GM20431 (cell line): Measurements from ENCODE around the gene CD300E.
"Not testable (repeated sequence)": the region's sequence is repeated elsewhere in the genome, so short reads cannot be mapped to it uniquely, and the experiment has no call there.

ENCODE experiments used
- in situ Hi-C: fragments of 300-500 bp; cut with MseI, MboI; formaldehyde crosslinking; loops from one replicate; pipeline ENCODE4 v1.15.0; 2020; ENCODE audit warnings: low sequenced_read_pairs; ENCODE audit not compliant: unreplicated experiment

The CD300E gene

GRCh38 chr17:74601944-74602572, 21.5 kb downstream of the CD300E start:
- in situ Hi-C loops, result no loop called here

DNA sequence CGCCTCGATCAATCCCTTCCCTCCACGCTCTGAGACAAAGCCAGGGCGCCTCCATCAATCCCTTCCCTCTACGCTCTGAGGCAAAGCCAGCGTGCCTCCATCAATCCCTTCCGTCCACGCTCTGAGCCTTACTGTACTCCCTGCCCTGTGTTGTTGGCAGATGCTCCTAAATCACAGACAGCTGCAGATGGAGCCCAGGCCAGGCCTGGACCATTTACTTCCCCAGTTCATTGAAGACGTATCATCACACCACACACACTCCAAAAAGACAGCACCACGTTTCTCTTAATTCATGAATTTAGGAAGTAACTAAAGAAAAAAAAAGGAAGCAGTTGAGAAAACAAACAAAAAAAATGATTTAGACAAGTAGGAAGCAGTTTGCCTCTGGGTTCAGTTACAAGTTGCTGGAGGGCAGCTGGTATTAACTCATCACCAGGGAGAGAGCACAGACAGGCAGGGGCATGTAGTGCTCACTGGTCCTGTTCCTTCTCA, 24.0 kb downstream of the CD300E start:
- in situ Hi-C loops, result no loop called here

DNA sequence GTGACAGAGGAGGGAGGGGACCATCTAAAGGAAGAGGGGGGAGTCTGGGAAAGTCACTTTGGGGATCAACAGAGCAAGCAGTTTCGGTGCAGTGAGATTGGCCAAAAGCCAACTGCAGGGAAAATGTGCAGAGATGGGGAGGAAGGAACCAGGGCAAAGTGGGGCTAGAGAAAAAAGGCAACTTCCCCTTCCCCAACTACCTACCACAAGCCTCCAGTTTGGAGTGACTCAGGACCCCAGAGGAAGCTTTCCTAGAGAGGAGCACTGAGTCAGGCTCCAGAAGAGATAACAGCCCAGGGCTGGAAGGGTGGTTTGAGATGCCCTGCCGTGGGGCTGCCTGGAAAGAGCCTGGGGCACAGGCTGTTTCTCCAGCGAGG, 24.5 kb downstream of the CD300E start:
- in situ Hi-C loops, result no loop called here

GRCh38 chr17:74598346-74599022, 25.1 kb downstream of the CD300E start:
- in situ Hi-C loops, result no loop called here

- in situ Hi-C loops, result no loop called here
Observed at GRCh38 chr17:74597069-74597790, 26.3 kb downstream of the CD300E start.

- in situ Hi-C loops, result no loop called here
Observed at GRCh38 chr17:74595037-74595750, 28.3 kb downstream of the CD300E start.

- in situ Hi-C loops, result no loop called here
Observed at GRCh38 chr17:74592087-74592990, 31.2 kb downstream of the CD300E start, which contains the start of gene CD300LD. CD300LD (minus strand) TSS chr17:74592283; CDS start chr17:74592202, 81 bp downstream.

GRCh38 chr17:74591503-74591902, 32.0 kb downstream of the CD300E start:
- in situ Hi-C loops, result no loop called here

- in situ Hi-C loops, result no loop called here
Observed at GRCh38 chr17:74585711-74586110, 37.8 kb downstream of the CD300E start.

GRCh38 chr17:74584292-74585060, 39.1 kb downstream of the CD300E start:
- in situ Hi-C loops, result no loop called here

- in situ Hi-C loops, result no loop called here
Observed at GRCh38 chr17:74582633-74583032, 40.9 kb downstream of the CD300E start.

DNA sequence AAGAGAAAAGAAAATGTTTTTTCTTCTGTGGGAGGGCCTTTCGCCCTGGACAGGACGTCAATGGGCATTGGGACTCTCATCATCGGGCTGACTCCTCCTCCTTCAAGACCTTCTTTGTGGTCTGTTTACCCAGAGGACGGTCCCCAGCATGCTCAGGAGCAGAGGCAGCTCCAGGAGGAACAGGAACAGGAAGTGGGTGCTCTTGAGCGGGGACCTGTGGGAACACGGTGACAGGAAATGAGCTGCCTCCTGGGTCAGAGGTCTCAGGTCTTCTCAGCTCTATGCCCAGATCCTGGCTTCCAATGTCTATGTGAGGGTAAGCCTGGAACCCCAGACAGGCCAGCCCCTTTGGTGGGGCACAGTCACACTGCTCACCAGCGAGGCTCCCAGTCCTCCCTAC, 43.6 kb downstream of the CD300E start:
- in situ Hi-C loops, result no loop called here

GRCh38 chr17:74578979-74579378, 44.6 kb downstream of the CD300E start:
- in situ Hi-C loops, result no loop called here

GRCh38 chr17:74574489-74575142, 48.9 kb downstream of the CD300E start:
- in situ Hi-C loops, result no loop called here

- in situ Hi-C loops, result not testable (repeated sequence)
Observed at GRCh38 chr17:74573635-74574034, 49.9 kb downstream of the CD300E start.

GRCh38 chr17:74573169-74573568, 50.4 kb downstream of the CD300E start:
- in situ Hi-C loops, result no loop called here

DNA sequence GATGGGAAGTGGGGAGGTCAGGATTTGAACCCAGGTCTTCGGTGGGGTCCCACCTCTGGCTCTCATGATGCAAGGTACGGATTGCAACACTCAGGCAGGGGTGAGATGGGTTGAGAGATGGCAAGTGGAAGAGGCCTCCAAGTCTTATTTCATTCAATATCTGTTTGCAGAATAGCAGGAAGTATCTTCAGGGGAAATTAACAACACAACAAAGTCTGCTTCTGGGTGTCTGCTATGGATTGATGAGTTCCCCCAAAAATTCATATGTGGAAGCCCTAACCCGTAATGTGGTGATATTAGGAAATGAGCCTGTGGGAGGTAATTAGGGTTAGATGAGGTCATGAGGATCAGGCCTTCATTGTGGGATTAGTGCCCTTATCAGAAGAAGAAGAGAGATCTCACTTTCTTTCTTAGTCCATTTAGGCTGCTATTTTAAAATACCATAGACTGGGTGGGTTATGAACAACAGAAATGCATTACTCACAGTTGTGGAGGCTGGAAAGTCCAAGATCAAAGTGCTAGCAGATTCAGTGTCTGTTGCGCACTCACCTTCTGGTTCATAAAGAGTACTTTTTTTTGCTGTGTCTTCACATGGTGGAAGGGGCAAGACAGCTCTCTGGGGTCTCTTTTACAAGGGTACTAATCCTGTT, 51.8 kb downstream of the CD300E start:
- in situ Hi-C loops, result no loop called here
